Glomerular visceral epithelial cell (primary cell): Measurements from ENCODE around the gene PNMA5.

Experiments used
- DNase-seq: peaks from one replicate; pipeline ENCODE4 v3.0.0-alpha.2; 2016; ENCODE audit errors: extremely low spot score

Gene PNMA5

GRCh38 chrX:152958524-152959465, 35.1 kb downstream of the PNMA5 start:
- peak; percentile 83 for DNase-seq

DNA sequence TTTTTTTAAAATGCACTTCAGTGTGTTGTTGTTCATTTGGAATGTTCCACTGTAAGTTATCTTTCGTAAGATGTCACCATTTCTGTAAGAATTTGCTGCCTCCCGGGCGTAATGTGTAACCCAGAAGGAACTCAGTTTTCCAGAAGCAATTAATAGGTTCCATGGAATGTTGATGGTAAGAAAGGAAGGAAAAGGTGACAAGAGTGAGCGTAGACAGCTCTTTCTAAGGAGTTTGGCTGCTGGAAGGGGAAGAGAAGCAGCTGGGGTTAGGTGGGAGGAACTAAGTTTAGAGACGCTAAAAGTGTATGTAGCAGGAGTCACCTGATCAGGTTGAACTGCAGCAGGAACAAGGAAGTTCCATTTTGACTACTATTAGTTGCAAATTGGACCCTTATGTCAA, 35.9 kb downstream of the PNMA5 start:
- DNase-seq = no peak

GRCh38 chrX:152950786-152951185, 43.1 kb downstream of the PNMA5 start:
- no peak for DNase-seq

DNA sequence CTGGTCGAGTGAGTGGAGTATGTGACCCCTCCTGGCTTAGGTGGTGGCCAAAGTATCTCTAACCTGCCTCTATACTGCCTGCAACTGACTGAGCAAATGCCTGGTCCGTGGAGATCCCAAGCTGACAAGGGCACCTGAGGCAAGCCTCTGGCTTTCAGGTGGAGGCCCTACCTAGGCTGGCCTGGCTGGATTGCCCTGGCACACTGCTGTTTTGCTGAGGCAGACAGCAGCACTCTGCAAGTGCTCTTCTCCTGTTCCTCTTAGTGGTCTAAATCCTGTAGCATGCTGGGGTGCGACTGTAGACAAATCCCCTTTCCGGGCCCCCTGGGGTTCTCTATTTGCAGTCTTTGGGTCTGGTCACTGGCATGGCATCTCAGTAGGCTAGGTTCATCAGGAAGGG, 44.8 kb downstream of the PNMA5 start:
- no peak for DNase-seq

- DNase-seq = no peak
These were observed 47.2 kb downstream of the PNMA5 start for GRCh38 chrX:152946681-152947080.

GRCh38 chrX:152945021-152945979, 48.6 kb downstream of the PNMA5 start:
- no peak for DNase-seq

DNA sequence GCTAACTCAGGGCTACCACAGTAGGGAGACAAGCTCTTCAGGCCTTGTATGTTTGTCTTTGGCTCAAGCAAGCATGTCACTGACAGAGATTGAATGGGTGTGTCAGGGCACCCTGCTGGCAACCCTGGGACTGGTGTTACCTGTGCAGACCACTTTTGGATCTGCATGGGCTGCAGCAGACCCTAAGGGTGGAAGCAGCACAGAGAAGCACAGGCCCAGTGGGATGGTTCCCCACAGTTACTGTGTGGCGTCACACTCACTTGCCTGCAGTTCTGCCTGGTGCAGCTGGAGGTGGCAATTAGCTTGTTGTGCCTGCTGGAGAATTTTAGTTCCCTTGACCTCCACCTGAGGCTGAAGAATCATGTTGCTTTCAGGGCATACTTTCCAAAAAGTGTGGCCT, 50.1 kb downstream of the PNMA5 start:
- DNase-seq = no peak

DNA sequence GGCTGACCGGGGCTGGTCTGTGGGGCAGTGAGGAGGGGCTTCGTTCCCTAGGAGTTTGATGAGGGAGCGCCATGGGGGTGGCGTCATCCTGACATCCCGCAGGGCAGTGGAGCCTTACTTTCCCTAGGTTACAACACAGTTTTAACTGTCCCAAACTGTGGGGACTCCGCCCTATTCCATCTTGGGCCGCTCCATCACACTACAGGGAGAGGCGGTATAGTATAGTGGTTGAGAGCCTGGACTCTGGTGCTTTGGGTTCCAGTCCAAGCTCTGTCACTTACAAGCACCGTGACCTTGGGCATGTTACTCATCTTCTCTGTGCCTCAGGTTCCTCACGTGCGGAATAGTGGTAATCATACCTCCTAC, 51.9 kb downstream of the PNMA5 start:
- no peak for DNase-seq

DNA sequence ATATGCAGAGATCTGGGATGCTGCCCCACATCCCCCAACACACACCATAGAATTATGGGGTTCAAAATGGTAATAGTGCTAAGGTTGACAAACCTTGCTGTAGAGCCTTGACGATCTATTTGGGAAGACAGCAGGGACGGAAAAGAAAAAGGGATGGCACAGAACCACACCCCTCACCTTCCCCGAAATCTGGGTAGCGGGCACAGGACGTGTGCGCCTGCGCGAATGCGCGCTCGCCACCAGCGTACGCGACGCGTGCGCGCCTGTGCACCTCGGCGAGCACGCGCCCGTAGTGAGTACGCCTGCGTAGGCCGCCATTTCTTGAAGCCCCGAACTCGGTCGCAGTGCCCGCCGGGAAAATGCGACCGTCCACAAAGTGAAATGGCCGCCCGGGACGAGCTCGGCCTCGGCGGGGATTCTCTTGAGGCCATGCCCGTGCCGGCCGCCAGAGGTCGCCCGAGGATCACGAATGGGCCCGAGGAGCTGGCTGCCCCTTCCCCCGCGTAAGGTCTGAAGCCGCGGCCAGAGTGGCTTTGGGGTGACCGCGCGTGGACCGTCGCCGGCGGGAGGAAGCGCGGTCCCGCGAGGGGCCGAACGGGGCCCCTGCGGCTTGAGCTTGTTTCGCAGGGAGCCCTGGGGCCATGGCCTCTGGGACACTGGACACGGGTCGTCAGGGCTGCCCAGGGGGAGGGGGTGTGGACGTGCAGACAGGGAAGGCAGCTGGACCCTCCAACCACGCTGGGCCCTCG, 52.4 kb downstream of the PNMA5 start:
- DNase-seq = peak; percentile 91
